A673 (cell line): ENCODE results near the gene SNCAIP. TPM values are rescaled to one million over a fixed set of nuclear protein-coding genes. Genes with fewer than 3 reads are reported as not detected.

Experiments
- BruUV-seq: library from RNA; stranded (reverse); fragments of 400-500 nt; replicated peaks from 2 replicates; lab custom pipeline; 2021; lab: Mats Ljungman, UMichigan
- CTCF ChIA-PET: fragments of 300-600 bp; sonication (Branson Sonifier 250); formaldehyde crosslinking; loops from one replicate; lab custom pipeline; 2022; ENCODE audit warnings: antibody characterized with exemption; lab: Charles Lee
- POLR2A ChIA-PET: fragments of 300-600 bp; sonication (Branson Sonifier 250); formaldehyde crosslinking; loops from one replicate; lab custom pipeline; 2022; ENCODE audit warnings: antibody characterized with exemption; ENCODE audit not compliant: low non-redundant PET; lab: Charles Lee
- DNase-seq: peaks from one replicate; pipeline ENCODE4 v3.0.0-alpha.2; 2015; ENCODE audit warnings: low spot score
- H3K27ac ChIP-seq: fragments of 200-600 bp; sonication (generic); 2 replicates; pipeline ENCODE4 v1.5.1; 2016; ENCODE audit warnings: mixed run types, low read depth, mild to moderate bottlenecking, mixed read lengths, antibody characterized with exemption, low read length; ENCODE audit not compliant: poor library complexity, severe bottlenecking
- H3K27me3 ChIP-seq: fragments of 200-600 bp; sonication (generic); replicated peaks from 2 replicates; pipeline ENCODE4 v1.6.1; 2017; ENCODE audit warnings: mixed run types, low read depth, mild to moderate bottlenecking, mixed read lengths, antibody characterized with exemption, low read length; ENCODE audit not compliant: insufficient read depth, poor library complexity
- H3K36me3 ChIP-seq: fragments of 200-600 bp; sonication (generic); 2 replicates; pipeline ENCODE4 v1.6.1; 2016; ENCODE audit warnings: mixed run types, mild to moderate bottlenecking, mixed read lengths, antibody characterized with exemption, low read length; ENCODE audit not compliant: insufficient read depth, poor library complexity, severe bottlenecking
- H3K4me1 ChIP-seq: fragments of 200-600 bp; sonication (generic); 2 replicates; pipeline ENCODE4 v1.6.1; 2017; ENCODE audit warnings: mixed run types, mild to moderate bottlenecking, mixed read lengths, antibody characterized with exemption, low read length; ENCODE audit not compliant: insufficient read depth, poor library complexity, severe bottlenecking
- H3K4me3 ChIP-seq: fragments of 200-600 bp; sonication (generic); 2 replicates; pipeline ENCODE4 v1.5.1; 2016; ENCODE audit warnings: low read depth, mixed run types, mild to moderate bottlenecking, mixed read lengths, low read length; ENCODE audit not compliant: poor library complexity, severe bottlenecking
- H3K9me3 ChIP-seq: fragments of 200-600 bp; sonication (generic); 2 replicates; pipeline ENCODE4 v1.6.1; 2016; ENCODE audit warnings: mixed run types, low read depth, mild to moderate bottlenecking, mixed read lengths, antibody characterized with exemption, low read length; ENCODE audit not compliant: poor library complexity, severe bottlenecking
- CTCF ChIP-seq: fragments of 300-800, 200-600 bp; sonication (generic); conservative IDR thresholded peaks from 2 replicates; pipeline ENCODE4 v1.5.1; 2017; ENCODE audit warnings: low read depth, mild to moderate bottlenecking, antibody characterized with exemption, low read length, moderate library complexity, mixed read lengths
- EZH2 ChIP-seq: fragments of 200-600 bp; sonication (generic); IDR thresholded peaks from 2 replicates; pipeline ENCODE4 v1.6.1; 2017; ENCODE audit warnings: borderline replicate concordance, low read depth, mild to moderate bottlenecking, mixed read lengths, antibody characterized with exemption, low read length; ENCODE audit not compliant: poor library complexity, severe bottlenecking
- intact Hi-C: fragments of 100-400 bp; cut with micrococcal nuclease; formaldehyde crosslinking; loops from one replicate; pipeline ENCODE4 v1.10.0; 2022; ENCODE audit not compliant: unreplicated experiment
- total RNA-seq: library from RNA; stranded (reverse); gene quantifications from 2 replicates; pipeline ENCODE4 v1.2.3, GENCODE V29; 2021

The SNCAIP gene
- total RNA-seq, 1 experiment from 2014 or later: not detected

- ChIA-PET POLR2A (no interaction called here), CTCF (no interaction called here)
- no TSS peak for BruUV-seq
- H3K36me3 ChIP-seq: no peaks in the 10 kb centered on the region
- TF ChIP-seq CTCF: no peak
- TF ChIP-seq EZH2: no peak
- DNase-seq: no peak
- intact Hi-C loops: no loop called here
- no peaks in the 10 kb centered on the region for H3K9me3 ChIP-seq
- H3K27me3 ChIP-seq: peaks cover 7% of the 10 kb centered on the region
- no peak overlapping the region for H3K4me3 ChIP-seq
- no peaks in the 10 kb centered on the region for H3K4me1 ChIP-seq
- no peak overlapping the region for H3K27ac ChIP-seq
These were observed 195.0 kb downstream of the SNCAIP start for GRCh38 chr5:122507045-122507444.

- ChIA-PET POLR2A (no interaction called here), CTCF (no interaction called here)
- Histone ChIP-seq H3K36me3 (no peaks in the 10 kb centered on the region), H3K27ac (no peak overlapping the region), H3K9me3 (no peaks in the 10 kb centered on the region), H3K4me1 (no peaks in the 10 kb centered on the region), H3K27me3 (peaks cover 7% of the 10 kb centered on the region), H3K4me3 (no peak overlapping the region)
- DNase-seq: no peak
- BruUV-seq: no TSS peak
- intact Hi-C loops: no loop called here
- TF ChIP-seq EZH2 (no peak), CTCF (no peak)
These were observed 195.5 kb downstream of the SNCAIP start for GRCh38 chr5:122507581-122507980.

GRCh38 chr5:122508623-122509022, 196.6 kb downstream of the SNCAIP start:
- intact Hi-C loops: no loop called here
- POLR2A ChIA-PET: no interaction called here
- H3K27ac ChIP-seq: no peak overlapping the region
- BruUV-seq: no TSS peak
- H3K36me3 ChIP-seq: no peaks in the 10 kb centered on the region
- no peaks in the 10 kb centered on the region for H3K4me1 ChIP-seq
- no peaks in the 10 kb centered on the region for H3K9me3 ChIP-seq
- no peak overlapping the region for H3K4me3 ChIP-seq
- no peak for DNase-seq
- TF ChIP-seq CTCF: no peak
- no peak for TF ChIP-seq EZH2
- H3K27me3 ChIP-seq: peaks cover 7% of the 10 kb centered on the region
- CTCF ChIA-PET: no interaction called here

Other genes with a start within 250 kb of the SNCAIP start
- 2.8 and 3.6 TPM in 2 replicates for gene LOX, start 234.0 kb upstream of the SNCAIP start, total RNA-seq
- not detected in 2 replicates for gene ZNF474, start 182.7 kb upstream of the SNCAIP start, total RNA-seq